ENCODE results near the gene MASP2. TPM values are rescaled to one million over a fixed set of nuclear protein-coding genes. Genes with fewer than 3 reads are reported as not detected.
"Not testable (repeated sequence)": the region's sequence is repeated elsewhere in the genome, so short reads cannot be mapped to it uniquely, and the experiment has no call there.

The MASP2 gene
- total RNA-seq, 1 donor from 2014 or later, result not detected

DNA sequence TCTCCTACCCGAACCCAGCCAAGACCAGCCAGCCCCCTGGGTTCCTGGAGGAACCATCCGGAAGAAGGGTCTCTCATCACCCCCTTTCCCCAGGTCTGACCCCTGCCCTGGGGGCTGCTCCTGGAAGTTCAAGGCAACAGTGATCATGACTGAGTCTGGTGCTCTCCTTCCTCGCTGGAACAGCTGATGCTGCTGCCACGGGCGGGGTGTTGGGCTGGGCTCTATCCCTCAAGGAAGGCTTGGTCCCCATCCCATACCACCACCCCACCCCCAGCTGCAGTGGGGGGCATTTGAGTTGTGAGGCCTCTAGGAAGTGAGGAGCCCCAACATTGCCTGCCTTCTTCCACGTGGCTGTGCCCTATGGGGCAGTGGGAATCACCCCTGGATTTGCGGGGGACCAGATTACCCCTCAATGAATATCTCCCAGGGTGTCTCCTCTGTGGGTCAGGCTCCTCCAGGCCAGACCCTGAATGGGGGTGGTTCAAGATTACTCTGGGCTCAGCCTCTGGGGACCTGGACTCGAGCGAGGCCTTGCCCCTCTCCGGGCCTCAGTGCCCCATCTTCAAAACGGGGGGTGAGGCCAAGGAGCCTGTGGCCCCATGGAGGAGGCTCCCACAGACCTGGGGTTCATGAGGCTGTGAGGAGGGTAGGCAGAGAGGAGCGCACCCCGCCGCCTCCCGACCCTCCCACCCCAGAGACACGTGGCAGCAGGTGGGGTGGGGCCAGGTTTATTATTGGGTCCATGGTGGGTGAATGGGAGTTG lies 2.8 kb downstream of the MASP2 start:
- intact Hi-C loops (cut with DNase I), result no loop called here
- ATAC-seq (ENCODE audit: poor library complexity), result no peak
- DNase-seq, result no peak

DNA sequence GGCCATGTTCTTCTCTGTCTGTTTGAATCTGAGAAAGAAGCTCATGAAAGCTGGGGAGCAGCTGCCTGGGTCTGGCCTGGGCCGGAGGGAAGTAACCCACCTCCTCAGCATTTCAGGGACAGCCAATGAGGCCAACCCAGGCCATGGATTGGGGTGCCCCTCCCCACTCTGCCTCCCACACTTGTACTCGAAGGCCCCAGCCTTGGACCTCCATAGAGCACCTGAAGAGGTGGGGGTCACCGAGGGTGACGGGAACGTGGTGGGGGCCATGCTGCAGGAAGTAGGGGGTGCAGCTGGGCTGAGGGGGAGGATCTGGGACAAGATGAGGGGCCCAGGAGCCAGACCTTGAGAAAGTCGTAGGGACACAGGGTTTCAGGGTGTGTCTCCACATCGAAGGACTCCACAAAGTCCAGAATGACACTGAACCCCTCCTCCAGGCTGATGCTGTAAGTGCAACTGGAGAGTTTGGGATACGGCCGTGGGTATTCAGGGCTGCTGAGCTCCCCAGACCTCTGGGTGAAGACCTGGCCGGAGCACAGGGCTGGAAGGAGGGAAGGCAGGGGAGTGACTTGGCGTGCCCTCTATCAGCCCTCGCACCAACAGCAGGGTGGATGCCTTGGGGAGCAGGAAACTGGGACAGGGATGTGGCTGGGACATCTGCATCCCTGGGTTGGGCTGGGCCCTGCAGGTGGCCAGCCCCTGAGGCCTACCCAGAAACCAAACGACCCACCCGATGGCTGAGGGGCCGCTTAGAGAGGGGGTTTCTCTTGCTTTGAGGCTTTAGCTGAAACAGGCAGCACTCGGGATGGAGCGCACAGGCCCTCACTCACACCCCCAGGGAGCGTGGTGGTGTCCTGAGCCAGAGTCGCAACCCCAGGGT lies 3.8 kb downstream of the MASP2 start:
- no peak for ATAC-seq (ENCODE audit: poor library complexity)
- DNase-seq, result no peak
- intact Hi-C loops (cut with DNase I), result no loop called here

DNA sequence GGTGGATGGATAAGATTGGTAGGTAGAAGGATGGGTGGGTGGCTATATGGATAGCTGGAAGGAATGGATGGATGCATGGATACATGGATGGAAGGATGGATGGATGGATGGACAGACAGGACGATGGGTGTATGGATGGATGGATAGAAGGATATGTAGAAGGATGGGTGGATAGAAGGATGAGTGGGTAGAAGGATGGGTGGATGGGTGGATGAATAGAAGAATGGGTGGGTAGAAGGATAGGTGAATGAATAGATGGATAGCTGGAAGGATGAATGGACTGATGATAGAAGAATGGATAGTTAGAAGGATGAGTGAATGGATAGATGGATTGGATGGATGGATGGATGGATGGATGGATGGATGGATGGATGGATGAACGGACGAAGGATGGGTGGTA lies 5.0 kb downstream of the MASP2 start:
- ATAC-seq (ENCODE audit: poor library complexity) (no peak), DNase-seq (no peak)
- intact Hi-C loops (cut with DNase I), result no loop called here

DNA sequence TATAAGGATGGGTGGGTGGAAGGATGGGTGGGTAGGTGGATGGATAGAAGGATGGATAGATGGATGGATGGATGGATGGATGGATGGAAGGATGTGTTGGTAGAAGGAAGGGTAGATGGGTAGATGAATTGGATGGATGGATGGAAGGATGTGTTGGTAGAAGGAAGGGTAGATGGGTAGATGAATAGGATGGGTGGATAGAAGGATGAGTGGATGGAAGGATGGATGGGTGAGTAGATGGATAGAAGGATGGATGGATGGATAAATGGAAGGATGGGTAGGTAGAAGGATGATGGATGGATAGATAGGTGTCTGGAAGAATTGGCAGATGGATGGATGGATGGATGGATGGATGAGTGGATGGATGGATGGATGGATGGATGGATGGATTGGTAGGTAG lies 6.0 kb downstream of the MASP2 start:
- no peak for DNase-seq
- intact Hi-C loops (cut with DNase I), result no loop called here
- ATAC-seq (ENCODE audit: poor library complexity), result no peak

DNA sequence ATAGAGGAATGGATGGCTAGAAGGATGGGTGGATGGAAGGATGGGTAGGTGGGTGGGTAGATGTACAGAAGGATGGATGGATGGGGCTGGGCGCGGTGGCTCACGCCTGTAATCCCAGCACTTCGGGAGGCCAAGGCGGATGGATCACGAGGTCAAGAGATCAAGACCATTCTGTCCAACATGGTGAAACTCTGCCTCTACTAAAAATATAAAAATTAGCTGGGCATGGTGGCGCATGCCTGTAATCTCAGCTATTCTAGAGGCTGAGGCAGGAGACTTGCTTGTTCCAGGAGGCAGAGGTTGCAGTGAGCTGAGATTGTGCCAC lies 7.0 kb downstream of the MASP2 start:
- intact Hi-C loops (cut with DNase I); DNase-seq; ATAC-seq (ENCODE audit: poor library complexity): not testable (repeated sequence)

DNA sequence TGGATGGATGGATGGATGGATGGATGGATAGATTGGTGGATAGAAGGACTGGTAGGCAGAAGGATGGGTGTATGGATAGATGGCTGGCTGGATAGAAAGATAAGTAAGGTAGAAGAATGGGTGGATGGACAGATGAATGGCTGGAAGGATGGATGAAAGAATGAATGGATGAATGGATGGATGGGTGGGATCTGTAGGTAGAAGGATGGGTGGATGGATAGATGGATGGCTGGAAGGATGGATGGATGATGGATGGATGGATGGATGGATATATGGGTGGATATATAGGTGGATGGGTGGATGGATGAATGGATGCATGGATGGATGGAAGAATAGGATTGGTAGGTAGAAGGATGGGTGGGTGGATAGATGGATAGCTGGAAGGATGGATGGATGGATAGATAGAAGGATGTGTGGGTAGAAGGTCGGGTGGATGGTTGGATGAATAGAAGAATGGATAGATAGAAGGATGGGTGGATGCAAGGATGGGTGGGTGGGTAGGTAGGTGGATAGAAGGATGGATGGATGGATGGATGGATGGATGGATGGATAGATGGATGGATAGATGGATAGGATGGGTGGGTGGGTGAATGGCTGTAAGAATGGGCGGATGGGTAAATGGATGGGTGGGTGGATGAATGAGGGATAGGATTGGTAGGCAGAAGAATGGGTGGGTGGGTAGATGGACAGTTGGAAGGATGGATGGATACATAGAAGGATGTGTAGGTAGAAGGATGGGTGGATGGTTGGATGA lies 7.5 kb downstream of the MASP2 start:
- intact Hi-C loops (cut with DNase I), result loop anchor here (2.0 kb wide), 1 partner anchor 605 kb away; no protein-coding TSS in a partner anchor

DNA sequence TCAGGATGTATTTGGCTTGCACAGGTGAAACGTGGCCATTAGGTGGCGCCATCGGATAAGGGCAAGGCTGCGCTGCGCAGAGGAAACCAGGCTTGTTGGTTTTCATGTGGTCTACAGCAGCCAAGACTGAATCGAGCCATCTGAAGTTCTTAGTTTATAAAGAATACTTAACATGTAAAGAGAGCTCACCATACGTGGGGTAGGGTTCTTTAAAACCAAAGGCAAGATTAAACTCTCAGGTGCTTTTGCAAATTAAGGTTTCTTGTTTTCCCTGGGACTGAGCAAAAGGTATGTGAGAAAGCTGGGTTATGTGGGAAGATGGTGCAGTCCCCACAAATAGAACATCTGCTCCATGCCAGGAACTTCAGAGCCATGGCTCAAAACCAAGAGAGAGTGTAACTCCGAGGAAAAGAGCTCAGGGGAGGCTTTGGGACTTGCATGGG lies 9.3 kb downstream of the MASP2 start:
- peak; percentile 99 for ATAC-seq (ENCODE audit: poor library complexity)
- DNase-seq, result peak; percentile 90
- intact Hi-C loops (cut with DNase I), result loop anchor here (2.0 kb wide), 1 partner anchor 607 kb away; no protein-coding TSS in a partner anchor

More for the DNA sequence above, 7.5 kb downstream of the MASP2 start:
- ATAC-seq (ENCODE audit: poor library complexity) (no peak), DNase-seq (no peak)

DNA sequence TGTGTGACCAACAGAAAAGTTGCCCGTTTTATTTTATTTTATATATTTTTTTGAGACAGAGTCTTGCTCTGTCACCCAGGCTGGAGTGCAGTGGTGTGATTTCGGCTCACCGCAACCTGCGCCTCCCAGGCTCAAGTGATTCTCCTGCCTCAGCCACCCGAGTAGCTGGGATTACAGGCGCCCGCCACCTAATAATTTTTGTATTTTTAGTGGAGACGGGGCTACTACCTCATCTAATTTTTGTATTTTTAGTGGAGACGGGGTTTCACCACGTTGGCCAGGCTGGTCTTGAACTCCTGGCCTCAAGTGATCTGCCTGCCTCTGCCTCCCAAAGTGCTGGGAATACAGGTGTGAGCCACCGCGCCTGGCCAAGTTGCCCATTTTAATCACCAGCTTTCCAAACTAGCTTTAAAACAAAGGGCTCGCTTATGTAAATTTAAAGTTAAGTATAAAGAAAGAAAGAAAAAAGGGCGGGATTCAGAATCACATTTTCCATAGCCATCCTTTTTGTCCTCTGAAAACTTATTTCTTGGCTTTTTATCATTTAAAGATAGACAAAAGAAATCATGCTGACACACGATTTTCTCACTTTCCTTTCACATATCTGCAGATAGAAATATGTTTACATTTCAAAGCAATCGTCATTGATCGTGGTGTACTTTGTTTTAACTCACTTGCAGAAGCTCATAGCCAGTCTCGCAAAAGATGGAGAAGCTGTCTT lies 9.9 kb downstream of the MASP2 start:
- ATAC-seq (ENCODE audit: poor library complexity); intact Hi-C loops (cut with DNase I); DNase-seq: not testable (repeated sequence)

DNA sequence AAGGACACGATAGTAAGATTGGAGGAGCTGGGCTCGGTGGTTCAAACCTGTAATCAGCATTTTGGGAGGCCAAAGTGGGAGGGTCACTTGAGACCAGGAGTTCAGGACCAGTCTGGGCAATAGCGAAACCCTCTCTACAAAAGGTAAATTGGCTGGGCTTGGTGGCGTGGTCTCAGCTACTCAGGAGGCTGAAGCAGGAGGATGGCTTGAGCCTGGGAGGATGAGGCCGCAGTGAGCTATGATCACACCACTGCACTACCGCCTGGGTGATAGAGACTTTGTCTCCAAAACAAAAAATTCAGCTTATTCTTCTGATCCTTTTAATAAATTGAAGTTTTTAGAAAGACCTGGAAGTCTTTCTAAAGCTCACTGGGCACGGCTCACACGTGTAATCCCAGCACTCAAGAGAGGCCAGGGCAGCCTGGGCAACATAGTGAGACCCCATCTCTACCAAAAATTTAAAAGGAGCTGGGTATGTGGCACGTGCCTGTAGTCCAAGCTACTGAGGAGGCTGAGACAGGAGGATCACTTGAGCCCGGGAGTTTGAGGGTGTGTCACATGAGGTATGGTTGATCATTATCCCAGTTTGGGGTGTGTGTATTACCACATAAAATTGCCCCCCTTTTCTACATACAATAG lies 15.3 kb downstream of the MASP2 start:
- DNase-seq, result no peak
- no peak for ATAC-seq (ENCODE audit: poor library complexity)
- intact Hi-C loops (cut with DNase I), result no loop called here

DNA sequence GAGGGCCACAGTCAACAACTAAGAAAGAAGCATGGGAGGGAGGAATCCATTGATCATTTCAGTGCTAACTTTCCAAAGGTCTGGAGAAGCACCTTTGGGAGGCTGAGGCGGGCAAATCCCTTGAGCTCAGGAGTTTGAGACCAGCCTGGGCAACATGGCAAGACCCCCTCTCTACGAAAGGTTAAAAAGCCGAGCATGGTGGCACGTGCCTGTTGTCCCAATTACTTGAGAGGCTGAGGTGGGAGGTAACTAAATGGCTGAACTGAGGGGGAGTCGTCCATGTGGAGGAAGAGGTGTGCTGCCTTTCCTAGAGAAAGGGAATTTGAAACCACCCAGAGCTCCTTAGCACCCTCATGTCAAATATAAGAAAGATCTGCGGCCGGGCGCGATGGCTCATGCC lies 16.2 kb downstream of the MASP2 start:
- ATAC-seq (ENCODE audit: poor library complexity) (no peak), DNase-seq (no peak)
- intact Hi-C loops (cut with DNase I), result no loop called here

DNA sequence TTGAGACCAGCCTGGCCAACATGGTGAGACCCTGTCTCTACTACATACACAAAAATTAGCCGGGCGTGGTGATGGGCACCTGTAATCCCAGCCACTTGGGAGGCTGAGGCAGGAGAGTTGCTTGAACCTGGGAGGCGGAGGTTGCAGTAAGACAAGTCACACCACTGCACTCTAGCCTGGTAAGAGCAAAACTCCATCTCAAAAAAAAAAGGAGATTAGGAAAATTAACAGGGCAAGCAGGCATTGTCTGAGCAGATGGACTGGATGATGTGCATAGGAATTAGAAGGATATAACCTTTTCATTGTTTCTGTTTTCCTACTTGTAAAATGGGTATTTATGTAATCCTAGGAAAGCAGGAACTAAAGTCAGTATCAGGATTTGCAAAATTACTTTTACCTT lies 19.0 kb downstream of the MASP2 start:
- intact Hi-C loops (cut with DNase I), result no loop called here
- no peak for ATAC-seq (ENCODE audit: poor library complexity)
- DNase-seq, result no peak

DNA sequence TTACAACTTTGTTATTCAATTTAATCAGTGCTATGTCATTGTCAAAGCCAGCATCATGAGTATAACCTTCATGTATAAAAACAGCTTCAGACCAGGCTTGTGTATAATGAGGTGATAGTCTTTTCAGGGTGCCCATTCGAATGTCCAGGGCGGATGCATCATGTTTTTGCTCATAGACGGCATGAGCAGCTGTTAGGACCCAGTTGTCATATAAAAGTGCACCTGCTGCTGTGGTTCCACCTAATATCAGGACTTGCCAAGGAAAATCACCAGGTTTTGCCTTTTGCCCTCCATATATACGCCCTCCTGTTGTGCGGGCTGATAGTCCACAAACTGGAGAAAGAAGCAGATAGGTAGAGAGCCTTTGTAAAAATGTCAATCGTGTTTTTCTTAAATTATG lies 19.7 kb downstream of the MASP2 start:
- intact Hi-C loops (cut with DNase I), result no loop called here
- ATAC-seq (ENCODE audit: poor library complexity) (no peak), DNase-seq (no peak)

DNA sequence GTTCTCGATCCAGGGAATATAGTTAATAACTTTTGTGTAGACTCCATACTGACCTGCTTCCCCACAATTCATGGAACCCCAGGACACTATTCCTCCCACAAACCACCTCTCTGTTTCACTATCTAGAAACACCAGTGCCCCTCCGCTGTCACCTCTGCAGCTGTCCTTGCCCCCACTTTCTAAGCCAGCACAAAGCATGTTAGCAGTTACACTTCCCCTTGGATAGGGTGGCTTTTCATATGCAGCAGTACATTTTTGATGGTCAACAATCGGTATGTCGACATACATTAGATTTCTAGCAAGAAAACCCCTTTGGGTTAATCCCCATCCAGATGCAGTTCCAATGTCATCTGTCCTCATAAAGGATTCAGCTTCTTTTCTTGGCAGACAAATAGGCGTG lies 20.1 kb downstream of the MASP2 start:
- no peak for ATAC-seq (ENCODE audit: poor library complexity)
- intact Hi-C loops (cut with DNase I), result no loop called here
- no peak for DNase-seq

DNA sequence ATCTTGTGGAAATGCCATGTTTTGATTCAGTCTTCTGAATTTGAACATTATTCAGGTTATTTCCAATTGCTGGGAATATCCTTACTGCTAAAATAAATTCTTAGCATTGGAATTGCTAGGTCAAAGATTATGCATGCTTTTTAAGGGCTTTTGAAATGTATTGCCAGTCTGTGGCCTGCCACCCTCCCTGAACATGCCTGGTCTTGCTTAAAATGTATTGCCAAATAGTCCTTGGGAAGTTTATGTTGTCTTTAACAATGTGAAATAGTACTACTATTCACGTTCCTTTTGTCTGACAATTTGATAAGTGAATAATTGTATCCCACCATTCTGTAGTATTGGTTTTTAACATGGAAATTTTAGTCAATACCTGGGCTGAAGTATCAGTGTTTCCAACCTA lies 21.0 kb downstream of the MASP2 start:
- intact Hi-C loops (cut with DNase I), result no loop called here

DNA sequence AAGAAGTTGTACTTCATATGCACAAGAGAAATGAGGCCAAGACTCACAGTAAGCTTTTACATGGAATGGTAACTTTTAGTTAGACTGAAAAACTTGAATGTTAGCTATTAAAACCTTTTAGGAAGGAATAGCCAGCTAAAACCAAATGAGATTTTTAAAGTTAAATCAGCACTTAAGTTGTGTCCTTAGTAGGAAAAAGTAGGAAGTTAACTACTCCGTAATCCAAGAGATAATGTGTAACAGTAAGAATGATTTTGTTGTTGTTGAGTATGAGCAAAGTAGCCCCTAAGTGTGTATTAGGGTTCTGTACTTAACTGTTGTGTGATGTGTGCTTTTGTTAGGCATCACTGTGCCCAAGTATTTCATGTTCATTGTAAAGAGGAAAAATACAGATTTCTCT lies 21.4 kb downstream of the MASP2 start:
- ATAC-seq (ENCODE audit: poor library complexity), result no peak
- intact Hi-C loops (cut with DNase I), result no loop called here

More for the DNA sequence above, 21.0 kb downstream of the MASP2 start:
- DNase-seq (no peak), ATAC-seq (ENCODE audit: poor library complexity) (no peak)

DNA sequence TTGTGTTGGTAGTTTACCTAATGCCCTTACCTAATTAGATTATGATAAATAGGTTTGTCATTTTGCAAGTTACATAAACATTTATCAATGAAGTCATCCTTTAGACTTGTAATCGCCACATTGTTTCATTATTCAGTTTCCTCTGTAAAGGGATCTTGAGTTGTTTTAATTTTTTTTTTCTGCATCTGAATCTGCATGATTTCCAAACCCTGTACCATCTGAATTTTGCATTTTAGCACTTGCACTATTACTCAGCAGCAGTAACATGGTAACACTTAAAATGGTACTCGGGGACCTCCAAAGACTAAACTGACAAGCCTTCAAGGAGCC lies 22.2 kb downstream of the MASP2 start:
- intact Hi-C loops (cut with DNase I), result no loop called here

More for the DNA sequence above, 21.4 kb downstream of the MASP2 start:
- DNase-seq, result no peak

DNA sequence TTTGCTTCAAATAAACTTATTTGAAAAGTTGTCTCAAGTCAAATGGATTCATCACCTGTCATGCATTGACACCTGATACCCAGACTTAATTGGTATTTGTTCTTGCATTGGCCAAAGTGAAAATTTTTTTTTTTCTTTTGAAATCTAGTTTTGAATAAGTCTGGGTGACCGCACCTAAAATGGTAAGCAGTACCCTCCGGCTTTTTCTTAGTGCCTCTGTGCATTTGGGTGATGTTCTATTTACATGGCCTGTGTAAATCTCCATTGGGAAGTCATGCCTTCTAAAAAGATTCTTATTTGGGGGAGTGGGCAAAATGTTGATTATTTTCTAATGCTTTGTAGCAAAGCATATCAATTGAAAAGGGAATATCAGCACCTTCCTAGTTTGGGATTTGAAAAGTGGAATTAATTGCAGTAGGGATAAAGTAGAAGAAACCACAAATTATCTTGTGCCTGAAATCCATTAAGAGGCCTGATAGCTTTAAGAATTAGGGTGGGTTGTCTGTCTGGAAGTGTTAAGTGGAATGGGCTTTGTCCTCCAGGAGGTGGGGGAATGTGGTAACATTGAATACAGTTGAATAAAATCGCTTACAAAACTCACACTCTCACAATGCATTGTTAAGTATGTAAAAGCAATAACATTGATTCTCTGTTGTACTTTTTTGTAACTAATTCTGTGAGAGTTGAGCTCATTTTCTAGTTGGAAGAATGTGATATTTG lies 22.7 kb downstream of the MASP2 start:
- intact Hi-C loops (cut with DNase I), result no loop called here
- ATAC-seq (ENCODE audit: poor library complexity) (no peak), DNase-seq (no peak)

More for the DNA sequence above, 22.2 kb downstream of the MASP2 start:
- ATAC-seq (ENCODE audit: poor library complexity) (no peak), DNase-seq (no peak)

DNA sequence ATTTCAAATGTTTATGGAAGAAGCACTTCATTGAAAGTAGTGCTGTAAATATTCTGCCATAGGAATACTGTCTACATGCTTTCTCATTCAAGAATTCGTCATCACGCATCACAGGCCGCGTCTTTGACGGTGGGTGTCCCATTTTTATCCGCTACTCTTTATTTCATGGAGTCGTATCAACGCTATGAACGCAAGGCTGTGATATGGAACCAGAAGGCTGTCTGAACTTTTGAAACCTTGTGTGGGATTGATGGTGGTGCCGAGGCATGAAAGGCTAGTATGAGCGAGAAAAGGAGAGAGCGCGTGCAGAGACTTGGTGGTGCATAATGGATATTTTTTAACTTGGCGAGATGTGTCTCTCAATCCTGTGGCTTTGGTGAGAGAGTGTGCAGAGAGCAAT lies 23.8 kb downstream of the MASP2 start:
- intact Hi-C loops (cut with DNase I), result no loop called here
- ATAC-seq (ENCODE audit: poor library complexity) (no peak), DNase-seq (no peak)
